Measurements from ENCODE around the gene LIPF. TPM values are rescaled to one million over a fixed set of nuclear protein-coding genes. Genes with fewer than 3 reads are reported as not detected.
A peak's percentile ranks its signal among the peaks of the same experiment; 100 is the strongest.

Gene LIPF
- total RNA-seq, 1 donor from 2014 or later: not detected

GRCh38 chr10:88672041-88672440 lies 7.8 kb downstream of the LIPF start:
- H3K27me3 ChIP-seq (ENCODE audit: low read depth): no peaks in the 10 kb centered on the region
- H3K4me3 ChIP-seq: no peak overlapping the region
- DNase-seq: no peak
- H3K4me1 ChIP-seq: no peaks in the 10 kb centered on the region
- no peaks in the 10 kb centered on the region for H3K36me3 ChIP-seq
- TF ChIP-seq CTCF (IDR thresholded peaks at IDR 0.05): no peak
- intact Hi-C loops (cut with DNase I): no loop called here
- H3K27ac ChIP-seq: no peak overlapping the region
- no peak for ATAC-seq
- no peaks in the 10 kb centered on the region for H3K9me3 ChIP-seq

GRCh38 chr10:88676283-88677060 lies 12.2 kb downstream of the LIPF start:
- H3K27ac ChIP-seq: no peak overlapping the region
- DNase-seq (no peak), ATAC-seq (no peak)
- TF ChIP-seq CTCF (IDR thresholded peaks at IDR 0.05): no peak
- intact Hi-C loops (cut with DNase I): no loop called here
- H3K4me3 ChIP-seq: no peak overlapping the region
- H3K27me3 ChIP-seq (ENCODE audit: low read depth): no peaks in the 10 kb centered on the region
- H3K4me1 ChIP-seq: no peaks in the 10 kb centered on the region
- no peaks in the 10 kb centered on the region for H3K9me3 ChIP-seq
- no peaks in the 10 kb centered on the region for H3K36me3 ChIP-seq

GRCh38 chr10:88680958-88681357 lies 16.7 kb downstream of the LIPF start:
- Histone ChIP-seq H3K27me3 (ENCODE audit: low read depth) (no peaks in the 10 kb centered on the region), H3K4me3 (no peak overlapping the region), H3K27ac (no peak overlapping the region), H3K4me1 (no peaks in the 10 kb centered on the region), H3K36me3 (no peaks in the 10 kb centered on the region), H3K9me3 (no peaks in the 10 kb centered on the region)
- ATAC-seq (no peak), DNase-seq (no peak)
- intact Hi-C loops (cut with DNase I): no loop called here
- TF ChIP-seq CTCF (IDR thresholded peaks at IDR 0.05): no peak

GRCh38 chr10:88682491-88682890 lies 18.2 kb downstream of the LIPF start:
- H3K4me1 ChIP-seq: no peaks in the 10 kb centered on the region
- H3K36me3 ChIP-seq: no peaks in the 10 kb centered on the region
- H3K27ac ChIP-seq: no peak overlapping the region
- intact Hi-C loops (cut with DNase I): no loop called here
- DNase-seq: no peak
- no peak for ATAC-seq
- TF ChIP-seq CTCF (IDR thresholded peaks at IDR 0.05): no peak
- H3K9me3 ChIP-seq: no peaks in the 10 kb centered on the region
- no peaks in the 10 kb centered on the region for H3K27me3 ChIP-seq (ENCODE audit: low read depth)
- H3K4me3 ChIP-seq: no peak overlapping the region

- ATAC-seq (no peak), DNase-seq (no peak)
- no peaks in the 10 kb centered on the region for H3K4me1 ChIP-seq
- no peaks in the 10 kb centered on the region for H3K36me3 ChIP-seq
- no peaks in the 10 kb centered on the region for H3K27me3 ChIP-seq (ENCODE audit: low read depth)
- intact Hi-C loops (cut with DNase I): no loop called here
- H3K9me3 ChIP-seq: no peaks in the 10 kb centered on the region
- no peak overlapping the region for H3K4me3 ChIP-seq
- no peak overlapping the region for H3K27ac ChIP-seq
- peak; percentile 68 for TF ChIP-seq CTCF (IDR thresholded peaks at IDR 0.05)
Measured at GRCh38 chr10:88687853-88688467, 23.7 kb downstream of the LIPF start.
